Measurements from ENCODE around the gene KDM6A.
"Not testable (repeated sequence)": the region's sequence is repeated elsewhere in the genome, so short reads cannot be mapped to it uniquely, and the experiment has no call there.

KDM6A gene

DNA sequence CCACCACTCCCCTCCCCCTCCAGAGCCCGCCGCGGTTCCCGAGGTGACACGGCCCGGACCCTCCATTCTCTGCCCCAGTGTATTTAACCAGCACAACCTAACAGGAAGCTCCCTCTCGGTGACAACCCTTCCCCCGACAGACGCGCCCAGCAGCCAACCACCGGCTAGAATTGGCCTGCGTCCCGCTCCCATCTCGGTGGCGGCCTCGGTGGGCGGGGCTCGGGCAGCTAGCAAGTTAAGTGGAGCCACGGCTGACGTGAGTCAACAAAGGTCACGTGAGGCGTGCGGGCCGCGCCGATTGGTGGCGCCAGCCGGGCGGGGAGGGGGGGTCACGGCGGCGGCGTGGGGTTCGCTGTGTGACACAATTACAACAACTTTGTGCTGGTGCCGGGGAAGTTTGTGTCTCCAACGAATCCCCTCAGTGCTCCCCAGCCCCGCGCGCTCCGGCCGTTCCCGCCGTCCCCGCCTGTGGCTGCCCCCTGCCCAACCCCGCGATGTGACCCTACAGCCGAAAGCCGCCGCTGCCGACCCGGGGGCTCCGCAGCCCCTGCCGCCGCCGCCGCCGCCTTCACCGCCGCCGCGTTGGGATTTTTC, at the start of gene KDM6A:
Gene KDM6A (plus strand): TSS at position 368 of the 594 bp plus-strand sequence. CDS start 364 bp downstream, outside the sequence.
- Histone ChIP-seq H3K27ac (ENCODE audit: low read depth in 2 of 2, low read length in 2 of 2) (peak within 1 kb of the TSS; percentile 98 to 99), H3K4me3 (ENCODE audit: low read length in 2 of 2) (peak within 1 kb of the TSS; percentile 83 to 87), H3K36me3 (ENCODE audit: control insufficient read depth in 2 of 2, insufficient read depth in 2 of 2, low read length in 2 of 2) (no peaks in the 10 kb centered on the region), H3K4me1 (ENCODE audit: control insufficient read depth in 2 of 2, insufficient read depth in 2 of 2, low read length in 2 of 2) (peaks cover 6 to 7% of the 10 kb centered on the region in 2 donors), H3K27me3 (ENCODE audit: control insufficient read depth in 2 of 2, insufficient read depth in 2 of 2, low read length in 2 of 2) (no peaks in the 10 kb centered on the region), H3K9me3 (ENCODE audit: control insufficient read depth in 2 of 2, low read length in 2 of 2) (no peaks in the 10 kb centered on the region), H3K9ac (ENCODE audit: low read depth in 1 of 2, low read length in 2 of 2) (peak within 1 kb of the TSS; percentile 82 to 96)

- not testable (repeated sequence) for H3K4me3 ChIP-seq (ENCODE audit: low read length in 2 of 2); H3K27ac ChIP-seq (ENCODE audit: low read depth in 2 of 2, low read length in 2 of 2); H3K36me3 ChIP-seq (ENCODE audit: control insufficient read depth in 2 of 2, insufficient read depth in 2 of 2, low read length in 2 of 2); H3K4me1 ChIP-seq (ENCODE audit: control insufficient read depth in 2 of 2, insufficient read depth in 2 of 2, low read length in 2 of 2); H3K9ac ChIP-seq (ENCODE audit: low read depth in 1 of 2, low read length in 2 of 2); H3K27me3 ChIP-seq (ENCODE audit: control insufficient read depth in 2 of 2, insufficient read depth in 2 of 2, low read length in 2 of 2); H3K9me3 ChIP-seq (ENCODE audit: control insufficient read depth in 2 of 2, low read length in 2 of 2)
These were observed 49.8 kb upstream of the KDM6A start for GRCh38 chrX:44823193-44823592.

GRCh38 chrX:44828008-44828605, 44.9 kb upstream of the KDM6A start:
- H3K27ac ChIP-seq (ENCODE audit: low read depth in 2 of 2, low read length in 2 of 2): no peak overlapping the region
- no peak overlapping the region for H3K9ac ChIP-seq (ENCODE audit: low read depth in 1 of 2, low read length in 2 of 2)
- H3K4me3 ChIP-seq (ENCODE audit: low read length in 2 of 2): no peak overlapping the region
- H3K4me1 ChIP-seq (ENCODE audit: control insufficient read depth in 2 of 2, insufficient read depth in 2 of 2, low read length in 2 of 2): no peaks in the 10 kb centered on the region
- no peaks in the 10 kb centered on the region for H3K9me3 ChIP-seq (ENCODE audit: control insufficient read depth in 2 of 2, low read length in 2 of 2)
- peaks cover 0 to 1% of the 10 kb centered on the region in 2 donors for H3K27me3 ChIP-seq (ENCODE audit: control insufficient read depth in 2 of 2, insufficient read depth in 2 of 2, low read length in 2 of 2)
- no peaks in the 10 kb centered on the region for H3K36me3 ChIP-seq (ENCODE audit: control insufficient read depth in 2 of 2, insufficient read depth in 2 of 2, low read length in 2 of 2)

DNA sequence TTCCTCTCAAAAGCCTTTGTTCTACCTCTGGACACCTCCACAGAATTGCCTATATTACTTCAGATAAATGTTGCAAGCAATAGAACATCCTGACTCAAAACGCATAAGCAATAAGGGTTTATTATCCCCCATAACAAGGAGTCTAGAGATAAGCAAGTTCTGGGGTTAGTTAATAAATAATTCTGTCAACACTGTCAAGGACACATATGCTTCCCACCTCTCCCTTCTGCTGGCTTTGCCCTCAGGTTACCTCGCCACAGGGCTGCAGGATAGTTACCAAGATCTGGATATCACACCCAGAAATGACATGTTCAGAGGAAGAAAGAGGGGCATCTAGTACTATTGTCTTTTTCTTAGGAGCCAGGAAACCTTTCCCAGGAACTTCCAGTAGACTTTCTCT, 43.2 kb upstream of the KDM6A start:
- Histone ChIP-seq H3K4me3 (ENCODE audit: low read length in 2 of 2) (no peak overlapping the region), H3K36me3 (ENCODE audit: control insufficient read depth in 2 of 2, insufficient read depth in 2 of 2, low read length in 2 of 2) (no peaks in the 10 kb centered on the region), H3K9me3 (ENCODE audit: control insufficient read depth in 2 of 2, low read length in 2 of 2) (no peaks in the 10 kb centered on the region), H3K27me3 (ENCODE audit: control insufficient read depth in 2 of 2, insufficient read depth in 2 of 2, low read length in 2 of 2) (peaks cover 0 to 4% of the 10 kb centered on the region in 2 donors), H3K27ac (ENCODE audit: low read depth in 2 of 2, low read length in 2 of 2) (no peak overlapping the region), H3K4me1 (ENCODE audit: control insufficient read depth in 2 of 2, insufficient read depth in 2 of 2, low read length in 2 of 2) (no peaks in the 10 kb centered on the region), H3K9ac (ENCODE audit: low read depth in 1 of 2, low read length in 2 of 2) (no peak overlapping the region)

DNA sequence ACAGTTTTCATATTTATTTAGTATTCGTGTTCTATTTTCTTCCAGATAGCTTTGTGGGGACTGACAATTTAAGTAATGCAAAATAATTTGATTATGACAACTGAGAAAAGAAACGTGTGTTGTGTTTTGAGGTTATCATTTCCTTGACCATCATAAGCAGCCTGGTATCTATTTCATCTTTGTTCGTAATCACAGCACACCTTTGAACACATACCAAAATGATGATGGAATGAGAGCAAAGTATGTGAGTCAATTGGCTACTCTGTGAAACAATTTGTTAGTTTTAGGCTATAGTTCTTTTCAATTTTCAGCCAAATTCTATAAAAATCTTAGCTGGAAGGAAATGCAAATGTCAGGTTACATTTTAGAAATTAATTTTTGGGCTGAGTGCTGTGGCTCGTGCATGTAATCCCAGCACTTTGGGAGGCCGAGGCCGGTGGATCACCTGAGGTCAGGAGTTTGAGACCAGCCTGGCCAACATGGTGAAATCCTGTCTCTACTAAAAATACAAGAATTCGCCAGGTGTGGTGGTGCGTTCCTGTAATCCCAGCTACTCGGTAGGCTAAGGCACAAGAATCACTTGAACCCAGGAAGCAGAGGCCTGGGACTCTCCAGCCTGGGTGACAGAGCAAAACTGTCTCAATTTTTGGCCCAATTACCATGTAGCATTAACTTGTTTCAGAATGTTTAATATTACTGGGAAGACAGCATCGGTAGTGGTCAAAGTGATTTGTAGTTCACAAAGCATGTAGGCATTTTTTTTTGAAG, 30.3 kb upstream of the KDM6A start:
- Histone ChIP-seq H3K9ac (ENCODE audit: low read depth in 1 of 2, low read length in 2 of 2) (no peak overlapping the region), H3K27me3 (ENCODE audit: control insufficient read depth in 2 of 2, insufficient read depth in 2 of 2, low read length in 2 of 2) (no peaks in the 10 kb centered on the region), H3K9me3 (ENCODE audit: control insufficient read depth in 2 of 2, low read length in 2 of 2) (no peaks in the 10 kb centered on the region), H3K4me3 (ENCODE audit: low read length in 2 of 2) (no peak overlapping the region), H3K4me1 (ENCODE audit: control insufficient read depth in 2 of 2, insufficient read depth in 2 of 2, low read length in 2 of 2) (no peaks in the 10 kb centered on the region), H3K27ac (ENCODE audit: low read depth in 2 of 2, low read length in 2 of 2) (no peak overlapping the region), H3K36me3 (ENCODE audit: control insufficient read depth in 2 of 2, insufficient read depth in 2 of 2, low read length in 2 of 2) (no peaks in the 10 kb centered on the region)

DNA sequence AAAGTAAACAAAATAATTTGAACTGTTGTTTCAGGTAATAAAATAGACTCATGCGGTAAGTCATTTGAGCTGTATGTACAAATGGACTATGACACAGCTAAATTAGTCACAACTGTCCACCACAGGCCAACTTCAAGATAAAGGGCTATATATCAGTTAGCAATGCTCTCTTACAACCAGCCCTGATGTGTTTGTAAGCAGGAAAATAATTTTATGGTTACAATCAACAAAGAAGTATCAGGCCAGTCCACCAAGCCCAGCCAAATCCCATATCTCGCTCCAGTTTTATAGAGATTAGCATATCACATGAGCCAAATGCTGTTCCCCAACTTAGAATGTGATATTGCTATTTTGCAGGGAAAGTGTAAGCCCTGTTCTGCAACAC, 29.7 kb upstream of the KDM6A start:
- H3K4me3 ChIP-seq (ENCODE audit: low read length in 2 of 2): no peak overlapping the region
- no peaks in the 10 kb centered on the region for H3K4me1 ChIP-seq (ENCODE audit: control insufficient read depth in 2 of 2, insufficient read depth in 2 of 2, low read length in 2 of 2)
- no peak overlapping the region for H3K9ac ChIP-seq (ENCODE audit: low read depth in 1 of 2, low read length in 2 of 2)
- H3K27me3 ChIP-seq (ENCODE audit: control insufficient read depth in 2 of 2, insufficient read depth in 2 of 2, low read length in 2 of 2): no peaks in the 10 kb centered on the region
- no peak overlapping the region for H3K27ac ChIP-seq (ENCODE audit: low read depth in 2 of 2, low read length in 2 of 2)
- no peaks in the 10 kb centered on the region for H3K9me3 ChIP-seq (ENCODE audit: control insufficient read depth in 2 of 2, low read length in 2 of 2)
- no peaks in the 10 kb centered on the region for H3K36me3 ChIP-seq (ENCODE audit: control insufficient read depth in 2 of 2, insufficient read depth in 2 of 2, low read length in 2 of 2)

DNA sequence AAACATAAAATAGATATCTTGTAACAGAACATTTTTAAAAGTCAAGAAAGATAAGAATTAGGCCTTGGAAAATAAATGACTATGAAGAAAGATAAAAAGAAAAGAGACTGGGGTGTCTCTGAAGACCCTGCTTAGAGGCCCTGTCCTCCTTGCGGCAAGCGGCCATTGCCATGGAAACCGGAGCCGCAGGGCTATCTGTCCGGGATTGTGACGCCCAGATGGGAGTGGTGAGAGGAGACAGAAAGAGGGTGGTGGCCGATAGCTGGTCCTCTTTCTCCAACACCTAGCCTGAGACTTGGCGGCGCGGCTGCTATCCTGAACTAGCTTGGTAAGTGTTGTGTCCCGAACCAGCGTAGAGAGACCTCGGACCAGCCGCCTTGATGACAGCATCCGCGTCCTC, 29.2 kb upstream of the KDM6A start, which contains the start of gene DUSP21:
Gene DUSP21 (plus strand): TSS at position 269 of the 400 bp plus-strand sequence. CDS start 112 bp downstream, at position 381.
- H3K9ac ChIP-seq (ENCODE audit: low read depth in 1 of 2, low read length in 2 of 2): no peak within 1 kb of the TSS
- no peak within 1 kb of the TSS for H3K27ac ChIP-seq (ENCODE audit: low read depth in 2 of 2, low read length in 2 of 2)
- no peaks in the 10 kb centered on the region for H3K4me1 ChIP-seq (ENCODE audit: control insufficient read depth in 2 of 2, insufficient read depth in 2 of 2, low read length in 2 of 2)
- H3K9me3 ChIP-seq (ENCODE audit: control insufficient read depth in 2 of 2, low read length in 2 of 2): no peaks in the 10 kb centered on the region
- H3K36me3 ChIP-seq (ENCODE audit: control insufficient read depth in 2 of 2, insufficient read depth in 2 of 2, low read length in 2 of 2): no peaks in the 10 kb centered on the region
- H3K27me3 ChIP-seq (ENCODE audit: control insufficient read depth in 2 of 2, insufficient read depth in 2 of 2, low read length in 2 of 2): no peaks in the 10 kb centered on the region
- H3K4me3 ChIP-seq (ENCODE audit: low read length in 2 of 2): no peak within 1 kb of the TSS

DNA sequence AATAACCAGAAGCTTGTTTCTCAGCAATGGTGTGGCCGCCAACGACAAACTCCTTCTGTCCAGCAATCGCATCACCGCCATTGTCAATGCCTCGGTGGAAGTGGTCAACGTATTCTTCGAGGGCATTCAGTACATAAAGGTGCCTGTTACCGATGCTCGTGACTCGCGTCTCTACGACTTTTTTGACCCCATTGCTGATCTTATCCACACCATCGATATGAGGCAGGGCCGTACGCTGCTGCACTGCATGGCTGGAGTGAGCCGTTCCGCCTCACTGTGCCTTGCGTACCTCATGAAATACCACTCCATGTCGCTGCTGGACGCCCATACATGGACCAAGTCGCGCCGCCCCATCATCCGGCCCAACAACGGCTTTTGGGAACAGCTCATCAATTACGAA, 28.8 kb upstream of the KDM6A start:
- no peaks in the 10 kb centered on the region for H3K9me3 ChIP-seq (ENCODE audit: control insufficient read depth in 2 of 2, low read length in 2 of 2)
- no peaks in the 10 kb centered on the region for H3K27me3 ChIP-seq (ENCODE audit: control insufficient read depth in 2 of 2, insufficient read depth in 2 of 2, low read length in 2 of 2)
- H3K4me3 ChIP-seq (ENCODE audit: low read length in 2 of 2): no peak overlapping the region
- H3K36me3 ChIP-seq (ENCODE audit: control insufficient read depth in 2 of 2, insufficient read depth in 2 of 2, low read length in 2 of 2): no peaks in the 10 kb centered on the region
- no peak overlapping the region for H3K27ac ChIP-seq (ENCODE audit: low read depth in 2 of 2, low read length in 2 of 2)
- H3K4me1 ChIP-seq (ENCODE audit: control insufficient read depth in 2 of 2, insufficient read depth in 2 of 2, low read length in 2 of 2): no peaks in the 10 kb centered on the region
- H3K9ac ChIP-seq (ENCODE audit: low read depth in 1 of 2, low read length in 2 of 2): no peak overlapping the region

DNA sequence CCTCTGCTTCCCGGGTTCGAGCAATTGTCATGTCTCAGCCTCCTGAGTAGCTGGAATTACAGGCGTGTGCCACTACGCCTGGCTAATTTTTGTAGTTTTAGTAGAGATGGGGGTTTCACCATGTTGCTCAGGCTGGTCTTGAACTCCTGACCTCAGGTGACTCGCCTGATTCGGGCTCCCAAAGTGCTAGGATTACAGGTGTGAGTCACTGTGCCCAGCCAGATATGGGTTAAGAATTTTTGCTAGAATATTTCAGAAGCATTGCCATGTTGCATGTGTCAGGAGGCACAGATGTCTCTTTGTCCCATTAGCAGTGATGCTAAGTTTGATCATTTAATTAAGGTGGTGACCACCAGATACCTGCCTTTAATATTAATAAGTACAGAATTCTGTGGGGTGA, 22.1 kb upstream of the KDM6A start:
- not testable (repeated sequence) for H3K9me3 ChIP-seq (ENCODE audit: control insufficient read depth in 2 of 2, low read length in 2 of 2); H3K27me3 ChIP-seq (ENCODE audit: control insufficient read depth in 2 of 2, insufficient read depth in 2 of 2, low read length in 2 of 2); H3K4me3 ChIP-seq (ENCODE audit: low read length in 2 of 2); H3K36me3 ChIP-seq (ENCODE audit: control insufficient read depth in 2 of 2, insufficient read depth in 2 of 2, low read length in 2 of 2); H3K4me1 ChIP-seq (ENCODE audit: control insufficient read depth in 2 of 2, insufficient read depth in 2 of 2, low read length in 2 of 2); H3K27ac ChIP-seq (ENCODE audit: low read depth in 2 of 2, low read length in 2 of 2); H3K9ac ChIP-seq (ENCODE audit: low read depth in 1 of 2, low read length in 2 of 2)

DNA sequence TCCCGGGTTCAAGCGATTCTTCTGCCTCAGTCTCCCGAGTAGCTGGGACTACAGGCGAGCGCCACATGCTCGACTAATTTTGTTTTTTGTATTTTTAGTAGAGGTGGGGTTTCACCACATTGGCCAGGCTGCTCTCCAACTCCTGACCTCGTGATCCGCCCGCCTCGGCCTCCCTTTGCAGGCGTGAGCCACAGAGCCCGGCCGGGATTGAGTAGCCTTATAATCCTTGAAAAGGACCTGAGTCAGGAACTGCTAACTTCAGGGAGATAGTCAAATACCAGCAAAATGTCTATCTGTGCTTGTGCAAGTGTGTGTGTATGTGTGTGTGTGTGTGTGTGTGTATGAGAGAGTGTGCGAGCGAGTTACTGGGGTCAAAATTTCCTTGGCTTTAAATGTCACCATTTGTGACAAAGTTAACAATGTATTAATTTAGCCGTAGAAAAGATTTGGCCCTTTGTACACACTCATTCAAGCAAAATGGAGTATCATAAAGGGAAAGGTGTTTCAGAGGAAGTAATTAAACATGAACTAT, 1.8 kb upstream of the KDM6A start:
- H3K36me3 ChIP-seq (ENCODE audit: control insufficient read depth in 2 of 2, insufficient read depth in 2 of 2, low read length in 2 of 2): no peaks in the 10 kb centered on the region
- H3K4me1 ChIP-seq (ENCODE audit: control insufficient read depth in 2 of 2, insufficient read depth in 2 of 2, low read length in 2 of 2): peaks cover 6 to 7% of the 10 kb centered on the region in 2 donors
- H3K9ac ChIP-seq (ENCODE audit: low read depth in 1 of 2, low read length in 2 of 2): peak overlapping the region; percentile 80 to 96
- peak overlapping the region; percentile 98 to 99 for H3K27ac ChIP-seq (ENCODE audit: low read depth in 2 of 2, low read length in 2 of 2)
- H3K27me3 ChIP-seq (ENCODE audit: control insufficient read depth in 2 of 2, insufficient read depth in 2 of 2, low read length in 2 of 2): no peaks in the 10 kb centered on the region
- peak overlapping the region; percentile 83 to 87 for H3K4me3 ChIP-seq (ENCODE audit: low read length in 2 of 2)
- no peaks in the 10 kb centered on the region for H3K9me3 ChIP-seq (ENCODE audit: control insufficient read depth in 2 of 2, low read length in 2 of 2)

All from mucosa of rectum (tissue), 2 donors.